GM12873 (cell line): Measurements from ENCODE around the gene GFY.

Experiments
- TF ChIP-seq, protein P1 (sequence below): IDR thresholded peaks from 2 replicates; pipeline ENCODE4 v1.5.1; 2012; ENCODE audit warnings: low read depth, mild to moderate bottlenecking, moderate library complexity, low read length, control low read depth; ENCODE audit not compliant: insufficient read depth; ENCODE audit errors: missing control alignments

GFY gene

GRCh38 chr19:49390131-49390928 is 34.9 kb upstream of the GFY start:
- TF ChIP-seq, protein P1, sequence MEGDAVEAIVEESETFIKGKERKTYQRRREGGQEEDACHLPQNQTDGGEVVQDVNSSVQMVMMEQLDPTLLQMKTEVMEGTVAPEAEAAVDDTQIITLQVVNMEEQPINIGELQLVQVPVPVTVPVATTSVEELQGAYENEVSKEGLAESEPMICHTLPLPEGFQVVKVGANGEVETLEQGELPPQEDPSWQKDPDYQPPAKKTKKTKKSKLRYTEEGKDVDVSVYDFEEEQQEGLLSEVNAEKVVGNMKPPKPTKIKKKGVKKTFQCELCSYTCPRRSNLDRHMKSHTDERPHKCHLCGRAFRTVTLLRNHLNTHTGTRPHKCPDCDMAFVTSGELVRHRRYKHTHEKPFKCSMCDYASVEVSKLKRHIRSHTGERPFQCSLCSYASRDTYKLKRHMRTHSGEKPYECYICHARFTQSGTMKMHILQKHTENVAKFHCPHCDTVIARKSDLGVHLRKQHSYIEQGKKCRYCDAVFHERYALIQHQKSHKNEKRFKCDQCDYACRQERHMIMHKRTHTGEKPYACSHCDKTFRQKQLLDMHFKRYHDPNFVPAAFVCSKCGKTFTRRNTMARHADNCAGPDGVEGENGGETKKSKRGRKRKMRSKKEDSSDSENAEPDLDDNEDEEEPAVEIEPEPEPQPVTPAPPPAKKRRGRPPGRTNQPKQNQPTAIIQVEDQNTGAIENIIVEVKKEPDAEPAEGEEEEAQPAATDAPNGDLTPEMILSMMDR = no peak

DNA sequence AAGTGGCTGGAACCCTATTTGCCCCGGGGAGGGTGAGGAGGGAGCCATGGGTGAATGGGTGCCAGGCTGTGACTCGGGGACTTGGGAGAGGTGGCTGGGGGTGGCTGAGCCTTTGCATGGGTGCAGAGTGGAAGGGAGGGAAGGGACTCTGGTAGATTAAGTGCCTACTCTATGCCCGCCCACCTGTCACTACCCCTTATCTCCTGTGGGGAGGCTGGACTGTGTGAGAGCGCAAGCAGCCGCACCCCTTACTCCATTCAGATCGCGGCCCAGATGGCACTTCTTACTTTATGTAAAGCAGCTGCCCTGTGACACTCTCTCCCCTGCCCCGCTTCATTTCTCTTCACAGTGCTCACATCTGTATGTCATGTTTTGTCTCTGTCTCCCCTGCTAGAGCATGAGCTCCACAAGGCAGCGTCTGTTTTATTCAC is 34.2 kb upstream of the GFY start:
- TF ChIP-seq, protein P1 = no peak

DNA sequence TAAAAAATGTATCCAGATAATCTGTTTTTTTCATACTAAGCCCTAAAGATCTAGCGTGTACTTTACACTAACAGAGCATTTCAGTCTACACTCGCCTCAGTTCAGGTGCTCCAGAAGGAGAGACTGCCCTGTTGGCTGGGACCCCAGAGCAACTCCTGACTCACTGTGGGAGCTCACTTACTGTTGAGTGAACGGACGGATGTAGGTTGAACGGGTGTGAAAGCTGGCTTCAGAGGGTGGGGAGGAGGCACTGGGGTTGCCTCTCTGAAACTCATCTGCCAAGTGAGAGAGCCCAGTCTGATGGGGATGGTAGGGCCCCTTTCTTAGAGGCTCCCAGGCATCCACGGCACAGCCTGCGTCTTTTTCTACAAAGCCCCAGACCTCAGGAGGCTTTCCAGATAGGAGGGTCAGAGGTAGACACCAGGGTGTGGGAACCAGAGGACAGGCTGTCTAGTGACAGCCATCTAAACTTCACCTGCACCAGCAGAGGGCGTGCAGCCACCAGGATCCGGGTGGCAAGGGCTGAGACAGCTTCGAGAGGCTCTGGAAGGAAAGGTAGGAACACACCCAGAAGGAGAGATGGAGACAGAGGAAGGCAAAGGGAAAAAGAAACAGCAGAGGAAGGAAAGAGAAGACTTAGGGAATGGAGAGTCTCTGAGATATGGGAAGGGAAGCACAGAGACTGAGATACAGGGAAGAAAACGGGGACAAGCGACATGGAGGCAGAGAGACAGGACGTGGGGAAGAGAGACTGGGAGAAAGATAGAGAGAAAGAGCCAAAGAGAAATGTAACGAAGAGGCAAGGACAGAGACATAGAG is 33.4 kb upstream of the GFY start:
- TF ChIP-seq, protein P1 = peak; percentile 91

- TF ChIP-seq, protein P1 = no peak
Observed at GRCh38 chr19:49393881-49394280, 31.3 kb upstream of the GFY start.

DNA sequence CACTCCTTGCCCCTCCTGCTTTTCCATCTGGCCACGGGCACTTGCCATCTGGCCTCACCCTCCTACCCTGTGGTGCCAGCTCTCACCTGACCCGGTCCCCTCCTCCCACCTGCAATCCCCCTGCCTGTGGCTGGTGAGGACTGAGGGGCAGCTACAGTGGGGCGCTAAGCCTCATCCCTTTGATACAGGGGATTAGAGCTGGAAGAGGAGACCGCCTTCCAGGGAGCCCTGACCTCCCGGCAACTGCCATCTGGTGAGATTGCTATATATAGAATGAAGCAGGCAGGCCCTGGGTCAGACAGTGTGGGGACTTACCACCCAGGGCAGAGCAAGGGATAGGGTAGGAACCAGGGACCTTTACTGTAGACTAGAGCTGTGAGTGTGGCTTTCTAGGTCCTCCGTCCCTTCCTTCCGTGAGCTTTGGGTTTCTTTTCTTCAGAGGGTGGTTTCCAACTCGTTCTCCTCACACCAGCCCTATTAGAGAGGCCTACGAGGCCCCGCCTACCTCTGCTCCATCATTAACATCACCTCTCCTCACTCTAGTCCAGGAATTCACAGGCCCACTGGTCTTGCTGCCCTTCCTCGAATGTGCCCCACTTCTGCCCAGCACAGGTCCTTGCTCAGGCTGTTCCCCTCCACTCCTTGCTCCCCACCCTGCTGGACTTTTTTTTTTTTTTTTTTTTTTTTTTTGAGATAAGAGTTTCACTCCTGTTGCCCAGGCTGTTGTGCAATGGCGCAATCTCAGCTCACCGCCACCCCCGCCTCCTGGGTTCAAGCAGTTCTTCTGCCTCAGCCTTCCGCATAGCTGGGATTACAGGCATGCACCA is 29.4 kb upstream of the GFY start:
- TF ChIP-seq, protein P1 = no peak

DNA sequence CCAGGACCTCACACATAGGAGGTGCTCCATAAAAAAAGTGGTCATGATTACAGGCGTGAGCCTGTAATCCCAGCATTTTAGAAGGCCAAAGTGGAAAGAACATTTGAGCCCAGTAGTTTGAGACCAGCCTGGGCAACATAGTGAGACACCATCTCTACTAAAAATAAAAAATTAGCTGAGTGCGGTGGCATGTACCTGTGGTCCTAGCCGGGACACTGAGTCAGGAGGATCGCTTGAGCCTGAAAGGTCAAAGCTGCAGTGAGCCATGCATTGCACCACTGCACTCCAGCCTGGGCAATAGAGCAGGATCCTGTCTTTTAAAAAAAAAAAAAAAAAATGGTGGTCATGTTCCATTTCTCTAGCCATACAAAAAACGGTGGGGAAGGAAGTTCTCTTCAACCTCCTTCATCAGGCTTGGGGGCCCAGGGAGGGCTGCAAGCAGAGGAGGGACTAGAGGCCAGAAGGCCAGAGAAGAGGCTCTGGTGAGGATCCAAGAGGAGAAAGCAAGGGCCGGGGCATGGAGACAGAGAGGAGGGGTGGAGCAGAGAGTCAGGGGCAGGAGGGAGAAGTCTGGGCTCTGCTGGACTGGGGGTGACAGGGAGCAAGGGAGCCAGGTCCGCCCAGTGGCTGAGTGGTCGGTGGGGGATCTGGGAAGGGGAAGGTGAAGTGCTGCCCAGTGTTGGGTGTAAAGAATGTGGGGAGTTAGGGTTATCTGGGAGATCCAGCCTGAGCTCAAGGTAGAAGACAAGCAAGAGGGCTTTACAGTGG is 28.3 kb upstream of the GFY start:
- TF ChIP-seq, protein P1 = no peak
